DMS79 treated with DMSO at 0.1 percent for 48 hours (cell line): Measurements from ENCODE around the gene MEF2D.

Experiments
- DNase-seq: peaks from one replicate; lab custom pipeline; 2025; lab: John Stamatoyannopoulos, UW

Gene MEF2D

DNA sequence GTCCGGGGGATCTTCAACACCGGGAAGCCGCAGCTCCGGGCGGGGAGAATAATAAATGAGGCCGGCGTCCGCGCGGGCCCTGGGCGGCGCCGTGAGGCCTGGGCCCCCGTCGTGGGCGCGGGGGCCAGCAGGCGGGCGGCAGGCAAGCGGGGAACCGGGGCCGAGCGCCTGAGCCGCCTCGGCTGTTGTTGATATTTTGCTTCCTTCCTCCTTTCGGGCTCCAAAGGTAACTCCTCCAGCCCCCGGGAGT, at the start of gene MEF2D:
Gene MEF2D, minus strand, starts transcription at position 233 of the 250 bp plus-strand sequence. CDS start 17,483 bp downstream, outside the sequence.
- no peak for DNase-seq

DNA sequence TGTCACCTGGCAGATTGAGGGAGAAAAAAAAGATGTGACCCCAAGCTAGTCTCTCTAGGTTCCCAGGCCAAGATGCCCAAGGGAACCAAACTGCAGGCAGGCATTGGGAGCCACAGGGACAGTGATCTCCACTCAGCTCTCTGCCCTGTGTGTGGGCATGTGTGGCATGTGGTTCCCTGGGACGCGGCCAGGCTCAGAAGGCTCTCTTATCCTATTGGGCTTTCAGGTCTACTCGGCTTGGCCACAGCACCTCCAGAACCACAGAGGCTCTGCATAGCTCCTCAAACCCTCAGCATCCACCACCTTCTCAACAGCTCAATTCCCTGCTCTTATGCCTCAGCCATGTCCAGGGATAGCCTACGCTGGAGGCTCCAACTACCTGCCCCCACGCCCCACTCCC, 49.8 kb upstream of the MEF2D start:
- no peak for DNase-seq

- no peak for DNase-seq
These were observed 49.3 kb upstream of the MEF2D start for GRCh38 chr1:156549831-156550230.

GRCh38 chr1:156549390-156549789, 48.8 kb upstream of the MEF2D start:
- DNase-seq, result no peak

- DNase-seq, result no peak
These were observed 47.4 kb upstream of the MEF2D start for GRCh38 chr1:156547982-156548381.

DNA sequence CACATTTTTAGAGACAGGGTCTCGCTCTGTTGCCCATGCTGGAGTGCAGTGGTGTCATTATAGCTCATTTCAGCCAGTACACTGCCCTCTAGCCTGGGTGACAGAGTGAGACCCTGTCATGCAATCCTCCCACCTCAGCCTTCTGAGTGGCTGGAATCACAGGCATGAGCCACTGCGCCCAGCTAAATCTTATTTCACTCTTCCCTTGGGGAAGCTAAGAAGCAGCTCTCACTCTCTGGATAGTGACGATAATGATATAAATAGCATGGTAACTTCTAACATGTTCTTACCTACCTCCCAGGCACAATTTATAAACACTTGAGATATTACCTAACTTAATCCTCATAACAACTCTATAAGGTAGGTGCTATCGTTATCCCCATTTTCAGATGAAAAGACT, 46.9 kb upstream of the MEF2D start:
- no peak for DNase-seq

DNA sequence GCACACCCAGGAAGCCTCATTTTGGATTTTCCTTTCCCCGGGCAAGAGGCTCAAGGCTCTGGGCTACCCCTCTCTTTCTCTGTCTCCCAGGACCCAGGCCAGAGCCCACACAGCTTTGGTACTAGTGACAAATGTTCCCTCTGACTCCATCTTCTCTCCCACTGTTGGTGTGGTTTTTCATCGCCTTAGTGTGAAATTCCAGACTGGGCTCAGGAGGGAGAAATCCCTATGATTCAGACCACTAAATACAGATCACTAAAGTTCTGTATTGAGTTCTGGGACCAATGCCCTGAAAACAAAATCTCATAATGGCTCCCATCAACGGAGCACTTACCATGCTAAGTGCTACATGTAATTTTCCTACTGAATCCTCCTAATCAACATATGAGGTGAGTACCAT, 45.7 kb upstream of the MEF2D start:
- no peak for DNase-seq

DNA sequence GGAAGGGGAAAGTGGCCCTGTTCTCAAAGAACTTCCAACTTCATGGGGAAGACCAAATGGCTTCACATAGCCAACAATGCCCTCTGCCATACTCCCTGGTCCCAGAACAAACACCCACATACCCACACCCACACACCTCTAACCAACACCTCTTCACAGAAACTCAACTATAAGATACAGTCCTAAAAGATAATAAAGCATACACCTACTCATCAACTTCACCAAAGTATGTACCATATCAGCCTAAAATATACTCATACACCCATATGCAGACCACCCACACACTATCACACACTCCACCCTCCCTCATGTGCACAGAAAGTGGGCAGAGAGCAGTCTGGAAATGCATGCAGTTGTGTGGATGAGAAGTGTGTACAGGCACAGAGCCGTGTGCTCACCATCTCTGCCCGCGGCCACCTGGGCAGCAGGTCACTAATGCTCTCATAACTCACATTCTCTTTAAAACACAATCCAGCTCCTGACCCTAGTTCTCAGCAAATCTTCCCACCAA, 44.1 kb upstream of the MEF2D start:
- no peak for DNase-seq

DNA sequence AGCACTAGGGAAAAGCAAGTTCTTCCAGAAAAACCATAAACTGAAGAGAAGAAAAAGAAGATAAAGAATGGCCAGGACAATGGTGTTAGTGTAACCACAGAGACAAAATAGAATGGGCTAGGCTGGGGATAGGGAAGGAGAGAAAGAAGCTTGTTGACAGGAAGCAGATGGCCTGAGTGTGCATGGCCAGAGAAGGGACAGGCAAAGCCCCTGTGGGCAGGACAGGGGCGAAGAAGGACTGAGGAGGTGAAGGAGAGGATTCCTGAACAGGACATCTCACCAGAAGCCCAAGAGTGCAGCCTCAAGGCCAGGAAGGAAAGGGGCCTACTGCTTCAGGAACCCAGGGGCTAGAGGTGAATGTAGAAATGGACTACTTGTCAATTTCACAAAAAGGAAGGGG, 42.5 kb upstream of the MEF2D start:
- no peak for DNase-seq

- no peak for DNase-seq
These were observed 40.4 kb upstream of the MEF2D start for GRCh38 chr1:156540955-156541354.

DNA sequence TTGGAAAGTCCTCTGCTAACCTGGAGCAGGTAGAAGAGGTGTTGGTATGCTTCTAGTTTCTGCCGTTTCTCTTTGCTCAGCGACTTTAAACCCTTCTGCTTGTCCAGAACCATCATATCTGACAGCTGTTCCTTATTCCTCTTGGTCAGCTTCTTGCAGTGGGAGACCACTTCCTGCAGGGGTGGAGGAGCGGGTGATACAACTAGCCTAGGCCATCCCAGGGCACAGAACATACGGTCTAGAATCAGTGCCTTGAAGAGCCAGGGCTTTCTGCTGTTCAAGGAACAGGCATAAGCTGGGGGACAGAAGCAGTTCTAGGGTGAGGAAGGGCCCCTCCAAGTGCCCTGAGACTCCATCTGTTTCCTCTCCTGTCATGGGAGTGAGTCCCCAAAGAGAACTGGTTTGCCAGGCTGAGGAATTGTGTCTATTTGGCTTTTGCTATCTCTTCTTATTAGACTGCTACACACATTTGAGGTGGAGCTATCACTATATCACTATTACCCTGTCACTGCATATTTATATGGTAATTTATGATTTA, 39.3 kb upstream of the MEF2D start:
- no peak for DNase-seq

DNA sequence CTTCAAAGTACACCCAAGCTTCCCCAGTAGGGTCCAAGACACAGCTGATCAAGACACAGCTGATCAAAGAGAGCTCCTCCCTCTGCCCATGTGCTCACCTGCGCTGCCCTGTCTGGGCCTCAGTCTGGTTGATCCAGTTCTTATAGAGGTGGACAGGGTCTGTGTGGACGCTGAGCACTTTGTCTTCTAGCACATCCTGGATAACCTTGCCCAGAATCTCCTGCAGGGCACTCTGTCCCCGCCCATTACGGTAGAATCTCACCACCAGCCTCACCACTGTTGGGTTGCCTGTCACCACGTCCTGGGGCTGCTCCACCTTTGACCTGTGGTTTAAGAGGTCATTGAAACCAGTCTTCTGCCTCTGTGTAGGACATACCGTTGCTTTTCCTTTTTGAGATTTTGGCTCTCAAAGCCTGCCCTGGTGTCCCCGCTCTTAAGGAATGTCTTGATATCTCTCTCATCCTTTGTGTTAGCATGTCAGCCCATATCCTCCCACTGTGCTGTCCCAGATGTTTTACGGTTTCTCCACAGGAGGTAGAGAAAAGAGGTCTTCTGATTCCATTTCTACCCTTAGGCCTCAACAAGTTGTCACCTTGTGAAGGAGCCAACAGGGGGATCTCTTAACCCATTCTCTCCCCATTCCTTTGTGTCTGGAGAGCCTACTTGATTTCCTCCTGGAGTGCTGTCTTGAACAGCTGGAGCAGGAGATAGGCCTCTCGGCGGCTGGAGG, 38.3 kb upstream of the MEF2D start:
- no peak for DNase-seq

GRCh38 chr1:156537027-156537426, 36.5 kb upstream of the MEF2D start:
- no peak for DNase-seq

- no peak for DNase-seq
These were observed 34.0 kb upstream of the MEF2D start for GRCh38 chr1:156534424-156535060.

DNA sequence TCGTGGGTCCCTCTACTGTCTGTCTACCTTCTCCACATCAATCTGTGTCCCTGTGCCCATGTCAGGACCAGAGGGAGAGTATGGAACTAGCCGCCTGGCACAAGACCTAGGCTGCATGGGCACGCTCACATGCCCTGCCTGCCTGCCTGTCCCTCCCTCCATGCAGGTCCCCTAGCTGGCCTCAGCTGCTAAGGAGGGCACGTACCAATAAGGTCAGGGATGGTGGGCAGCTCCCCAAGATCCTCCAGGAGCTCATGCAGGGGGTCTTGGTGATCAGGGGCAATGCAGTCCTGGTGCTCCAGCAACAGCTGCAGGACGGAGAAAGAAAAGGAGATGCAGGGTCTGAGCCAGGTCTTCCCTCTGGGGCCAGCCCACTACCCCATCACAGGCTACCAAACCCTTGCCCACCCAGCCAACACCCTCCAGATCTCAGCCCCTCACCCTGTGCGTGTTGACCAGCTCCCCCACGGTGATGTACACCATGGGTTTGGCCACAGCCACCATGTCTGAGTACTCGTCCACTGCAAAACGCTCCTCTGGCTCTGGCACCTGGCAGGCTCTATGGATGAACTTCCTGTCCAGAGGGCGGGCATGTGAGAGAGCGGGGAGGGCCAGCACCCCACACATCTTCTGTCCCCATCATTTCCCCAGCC, 33.1 kb upstream of the MEF2D start:
- no peak for DNase-seq

DNA sequence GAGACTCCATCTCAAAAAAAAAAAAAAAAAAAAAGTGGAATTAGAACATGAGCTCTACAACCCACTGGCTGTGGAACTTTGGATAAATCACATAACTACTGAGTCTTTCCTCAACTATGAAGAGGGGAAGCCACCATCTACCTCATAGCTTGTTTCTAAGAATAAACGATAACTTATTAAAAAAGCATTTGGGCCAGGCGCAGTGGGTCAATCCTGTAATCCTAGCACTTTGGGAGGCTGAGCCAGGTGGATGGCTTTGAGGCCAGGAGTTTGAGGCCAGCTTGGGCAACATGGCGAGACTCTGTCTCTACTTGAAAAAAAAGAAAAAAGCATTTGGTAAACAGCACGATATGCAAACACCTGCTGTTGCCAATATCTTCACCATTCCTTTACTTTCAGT, 31.8 kb upstream of the MEF2D start:
- DNase-seq, result no peak

GRCh38 chr1:156530006-156530405, 29.4 kb upstream of the MEF2D start:
- no peak for DNase-seq

- DNase-seq, result no peak
These were observed 28.4 kb upstream of the MEF2D start for GRCh38 chr1:156528875-156529425.

GRCh38 chr1:156528231-156528630, 27.7 kb upstream of the MEF2D start:
- no peak for DNase-seq

DNA sequence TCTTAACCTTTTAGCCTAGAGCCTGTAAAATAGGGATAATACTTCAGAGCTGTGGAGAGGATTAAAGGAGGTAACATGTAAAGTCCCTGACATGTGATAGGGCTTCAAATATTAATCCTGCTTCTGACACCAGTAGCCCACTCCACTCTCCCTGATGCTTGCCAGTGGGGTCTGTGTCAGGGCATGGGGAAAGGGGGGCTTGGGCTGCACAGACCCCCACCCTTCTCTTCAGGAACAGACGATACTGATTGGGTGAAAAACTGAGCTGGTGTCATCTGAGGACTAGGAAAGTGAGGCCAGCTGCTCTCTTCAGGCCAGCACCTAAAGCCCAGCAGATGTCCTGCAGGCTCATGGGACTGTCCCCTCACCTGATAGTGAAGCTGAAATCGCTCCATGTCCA, 27.0 kb upstream of the MEF2D start:
- DNase-seq, result no peak

GRCh38 chr1:156525856-156526489, 25.4 kb upstream of the MEF2D start:
- no peak for DNase-seq

DNA sequence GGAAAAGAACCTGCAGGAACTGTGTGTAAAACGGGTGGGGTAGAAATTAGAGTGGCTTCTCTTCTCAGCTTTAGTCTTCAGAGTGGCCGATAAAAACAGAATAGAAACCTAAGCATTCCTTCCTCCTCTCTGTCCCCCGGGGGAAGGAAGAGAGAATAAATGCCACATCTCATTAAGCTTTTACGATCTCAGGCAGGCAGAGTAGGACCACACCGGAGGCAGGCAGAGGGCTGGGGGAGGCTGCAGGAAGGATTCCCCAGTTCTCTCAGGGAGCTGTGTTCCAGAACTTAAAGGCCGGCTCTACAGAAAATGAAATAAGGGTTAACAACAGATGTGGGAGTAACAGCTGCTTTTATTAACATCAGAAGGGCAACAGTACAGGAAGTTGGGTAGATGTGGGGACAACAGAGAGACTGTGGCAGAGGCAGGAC, 24.5 kb upstream of the MEF2D start:
- DNase-seq, result no peak
